ENCODE data around the gene DOCK4. TPM values are rescaled to one million over a fixed set of nuclear protein-coding genes. Genes with fewer than 3 reads are reported as not detected.
A peak's percentile ranks its signal among the peaks of the same experiment; 100 is the strongest.

Gene DOCK4
- total RNA-seq, 6 experiments from 2014 or later, result 9.4 to 29.9 (median 22.8) TPM

- no peaks in the 10 kb centered on the region for H3K4me1 ChIP-seq
- WGBS (ENCODE audit: insufficient coverage, low coverage, low lambda C conversion rate, missing lambda C conversion rate), result 76% methylated on average over 4 of the region's 4 CpGs
- intact Hi-C loops (cut with DNase I), result no loop called here
- peaks cover 0 to 5% (median 0%) of the 10 kb centered on the region in 4 donors for H3K36me3 ChIP-seq
- TF ChIP-seq POLR2A (IDR thresholded peaks at IDR 0.05), result no peak
- TF ChIP-seq, protein P1, sequence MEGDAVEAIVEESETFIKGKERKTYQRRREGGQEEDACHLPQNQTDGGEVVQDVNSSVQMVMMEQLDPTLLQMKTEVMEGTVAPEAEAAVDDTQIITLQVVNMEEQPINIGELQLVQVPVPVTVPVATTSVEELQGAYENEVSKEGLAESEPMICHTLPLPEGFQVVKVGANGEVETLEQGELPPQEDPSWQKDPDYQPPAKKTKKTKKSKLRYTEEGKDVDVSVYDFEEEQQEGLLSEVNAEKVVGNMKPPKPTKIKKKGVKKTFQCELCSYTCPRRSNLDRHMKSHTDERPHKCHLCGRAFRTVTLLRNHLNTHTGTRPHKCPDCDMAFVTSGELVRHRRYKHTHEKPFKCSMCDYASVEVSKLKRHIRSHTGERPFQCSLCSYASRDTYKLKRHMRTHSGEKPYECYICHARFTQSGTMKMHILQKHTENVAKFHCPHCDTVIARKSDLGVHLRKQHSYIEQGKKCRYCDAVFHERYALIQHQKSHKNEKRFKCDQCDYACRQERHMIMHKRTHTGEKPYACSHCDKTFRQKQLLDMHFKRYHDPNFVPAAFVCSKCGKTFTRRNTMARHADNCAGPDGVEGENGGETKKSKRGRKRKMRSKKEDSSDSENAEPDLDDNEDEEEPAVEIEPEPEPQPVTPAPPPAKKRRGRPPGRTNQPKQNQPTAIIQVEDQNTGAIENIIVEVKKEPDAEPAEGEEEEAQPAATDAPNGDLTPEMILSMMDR (IDR thresholded peaks at IDR 0.05), result no peak
- no peak for ATAC-seq
- H3K27me3 ChIP-seq, result no peaks in the 10 kb centered on the region
- H3K9me3 ChIP-seq, result no peaks in the 10 kb centered on the region
- no peak for DNase-seq
- no peak overlapping the region for H3K4me3 ChIP-seq
- no peak overlapping the region for H3K27ac ChIP-seq
Measured at GRCh38 chr7:111992601-111993000, 213.6 kb downstream of the DOCK4 start.

- no peaks in the 10 kb centered on the region for H3K4me1 ChIP-seq
- H3K4me3 ChIP-seq, result no peak overlapping the region
- H3K9me3 ChIP-seq, result no peaks in the 10 kb centered on the region
- H3K36me3 ChIP-seq, result peaks cover 0 to 5% (median 0%) of the 10 kb centered on the region in 4 donors
- TF ChIP-seq, protein P1 (IDR thresholded peaks at IDR 0.05), result no peak
- no peak for TF ChIP-seq POLR2A (IDR thresholded peaks at IDR 0.05)
- 94% methylated on average over 3 of the region's 3 CpGs for WGBS (ENCODE audit: insufficient coverage, low coverage, low lambda C conversion rate, missing lambda C conversion rate)
- no peaks in the 10 kb centered on the region for H3K27me3 ChIP-seq
- intact Hi-C loops (cut with DNase I), result no loop called here
- no peak overlapping the region for H3K27ac ChIP-seq
- DNase-seq, result no peak
- no peak for ATAC-seq
Measured at GRCh38 chr7:111990643-111991042, 215.6 kb downstream of the DOCK4 start.

- 45% methylated on average over 1 of the region's 1 CpG for WGBS (ENCODE audit: insufficient coverage, low coverage, low lambda C conversion rate, missing lambda C conversion rate)
- no peak for TF ChIP-seq POLR2A (IDR thresholded peaks at IDR 0.05)
- TF ChIP-seq, protein P1 (IDR thresholded peaks at IDR 0.05), result no peak
- intact Hi-C loops (cut with DNase I), result no loop called here
- no peaks in the 10 kb centered on the region for H3K27me3 ChIP-seq
- peak overlapping the region in 1 of 3 donors; percentile 49 for H3K27ac ChIP-seq
- no peaks in the 10 kb centered on the region for H3K9me3 ChIP-seq
- no peaks in the 10 kb centered on the region for H3K4me1 ChIP-seq
- peaks cover 0 to 5% (median 0%) of the 10 kb centered on the region in 4 donors for H3K36me3 ChIP-seq
- no peak for DNase-seq
- no peak for ATAC-seq
- no peak overlapping the region for H3K4me3 ChIP-seq
Measured at GRCh38 chr7:111987886-111988285, 218.3 kb downstream of the DOCK4 start.

GRCh38 chr7:111987115-111987826, 218.9 kb downstream of the DOCK4 start:
- Histone ChIP-seq H3K4me1 (no peaks in the 10 kb centered on the region), H3K4me3 (no peak overlapping the region), H3K9me3 (no peaks in the 10 kb centered on the region), H3K27me3 (no peaks in the 10 kb centered on the region), H3K36me3 (peaks cover 0 to 5% (median under 1%) of the 10 kb centered on the region in 4 donors), H3K27ac (peak overlapping the region in 2 of 3 donors; percentile 15 to 49)
- intact Hi-C loops (cut with DNase I), result no loop called here
- ATAC-seq (peak; percentile 47 to 68 (median 62)), DNase-seq (no peak)
- 49% methylated on average over 6 of the region's 6 CpGs for WGBS (ENCODE audit: insufficient coverage, low coverage, low lambda C conversion rate, missing lambda C conversion rate)
- no peak for TF ChIP-seq POLR2A (IDR thresholded peaks at IDR 0.05)
- TF ChIP-seq, protein P1 (IDR thresholded peaks at IDR 0.05), result no peak
